DOHH2 (cell line): ENCODE results near the gene TMEM131.
A peak's percentile ranks its signal among the peaks of the same experiment; 100 is the strongest.
"Not testable (repeated sequence)": the region's sequence is repeated elsewhere in the genome, so short reads cannot be mapped to it uniquely, and the experiment has no call there.

Experiments used
- H3F3A ChIP-seq: fragments of 200-600 bp; sonication (generic), shearing (Covaris generic); 2 replicates; pipeline ENCODE4 v1.6.0; 2016; ENCODE audit warnings: antibody characterized with exemption, mild to moderate bottlenecking; ENCODE audit not compliant: control insufficient read depth, insufficient read depth
- H3K27ac ChIP-seq: fragments of 200-600 bp; sonication (generic); 2 replicates; pipeline ENCODE4 v1.5.1; 2014; ENCODE audit warnings: low read depth, mild to moderate bottlenecking, low read length, moderate library complexity
- H3K27me3 ChIP-seq: fragments of 200-600 bp; sonication (generic); 2 replicates; pipeline ENCODE4 v1.6.1; 2014; ENCODE audit warnings: mild to moderate bottlenecking, low read length, mixed read lengths; ENCODE audit not compliant: control insufficient read depth
- H3K36me3 ChIP-seq: fragments of 200-600 bp; sonication (generic); 2 replicates; pipeline ENCODE4 v1.6.1; 2014; ENCODE audit warnings: mild to moderate bottlenecking, low read length, moderate library complexity, mixed read lengths; ENCODE audit not compliant: control insufficient read depth
- H3K4me1 ChIP-seq: fragments of 200-600 bp; sonication (generic); 2 replicates; pipeline ENCODE4 v1.6.1; 2014; ENCODE audit warnings: mild to moderate bottlenecking, low read length, mixed read lengths; ENCODE audit not compliant: control insufficient read depth
- H3K4me2 ChIP-seq: fragments of 200-600 bp; sonication (generic); 2 replicates; pipeline ENCODE4 v1.6.0; 2014; ENCODE audit warnings: mild to moderate bottlenecking, low read length, moderate library complexity
- H3K4me3 ChIP-seq: fragments of 200-600 bp; sonication (generic); 2 replicates; pipeline ENCODE4 v1.5.1; 2014; ENCODE audit warnings: mild to moderate bottlenecking, low read length, mixed read lengths
- H3K79me2 ChIP-seq: fragments of 200-600 bp; sonication (generic); 2 replicates; pipeline ENCODE4 v1.6.1; 2014; ENCODE audit warnings: mild to moderate bottlenecking, low read length, mixed read lengths; ENCODE audit not compliant: control insufficient read depth
- H3K9me2 ChIP-seq: fragments of 200-600 bp; sonication (generic); replicated peaks from 2 replicates; pipeline ENCODE4 v1.6.1; 2014; ENCODE audit warnings: mild to moderate bottlenecking, low read length, mixed read lengths; ENCODE audit not compliant: control insufficient read depth
- H3K9me3 ChIP-seq: fragments of 200-600 bp; sonication (generic); 2 replicates; pipeline ENCODE4 v1.6.1; 2014; ENCODE audit warnings: antibody characterized with exemption, low read length, mixed read lengths; ENCODE audit not compliant: control insufficient read depth, insufficient read depth
- H4K20me1 ChIP-seq: fragments of 200-600 bp; sonication (generic); 2 replicates; pipeline ENCODE4 v1.6.0; 2014; ENCODE audit warnings: low read depth, mild to moderate bottlenecking, antibody characterized with exemption, low read length, moderate library complexity; ENCODE audit not compliant: control insufficient read depth, insufficient read depth
- CTCF ChIP-seq: fragments of 200-600 bp; sonication (generic); IDR thresholded peaks from one replicate; pipeline ENCODE4 v1.5.1; 2014; ENCODE audit warnings: antibody characterized with exemption, mild to moderate bottlenecking, low read depth, low read length; ENCODE audit not compliant: poor library complexity, severe bottlenecking
- EZH2phosphoT487 ChIP-seq: fragments of 200-600 bp; sonication (generic); IDR thresholded peaks from 2 replicates; pipeline ENCODE4 v1.6.1; 2017; ENCODE audit warnings: borderline replicate concordance, mild to moderate bottlenecking, antibody characterized with exemption, low read length, moderate library complexity, mixed read lengths

Gene TMEM131

GRCh38 chr2:97957432-97958183, 38.1 kb downstream of the TMEM131 start:
- no peaks in the 10 kb centered on the region for H3K9me3 ChIP-seq
- H3F3A ChIP-seq, result peaks cover 9% of the 10 kb centered on the region; the same call in 1 of the 2 replicates
- peak overlapping the region; percentile 54 for H3K4me2 ChIP-seq
- no peak overlapping the region for H3K27ac ChIP-seq
- no peaks in the 10 kb centered on the region for H4K20me1 ChIP-seq
- H3K27me3 ChIP-seq, result no peaks in the 10 kb centered on the region
- H3K79me2 ChIP-seq, result peaks cover 100% of the 10 kb centered on the region
- peak overlapping the region; percentile 25; the same call in 1 of the 2 replicates for H3K4me3 ChIP-seq
- H3K4me1 ChIP-seq, result peaks cover 63% of the 10 kb centered on the region
- no peaks in the 10 kb centered on the region for H3K36me3 ChIP-seq
- no peaks in the 10 kb centered on the region for H3K9me2 ChIP-seq
- TF ChIP-seq EZH2phosphoT487 (no peak), CTCF (no peak)

GRCh38 chr2:97956753-97957152, 39.0 kb downstream of the TMEM131 start:
- H4K20me1 ChIP-seq, H3K4me3 ChIP-seq, H3K4me2 ChIP-seq, H3K27ac ChIP-seq, H3K9me2 ChIP-seq, H3F3A ChIP-seq, H3K9me3 ChIP-seq, H3K36me3 ChIP-seq, H3K27me3 ChIP-seq: not testable (repeated sequence)
- peaks cover 100% of the 10 kb centered on the region for H3K79me2 ChIP-seq
- peaks cover 64% of the 10 kb centered on the region for H3K4me1 ChIP-seq

- Histone ChIP-seq H3K27ac (peak overlapping the region; percentile 33), H3K4me3 (peak overlapping the region; percentile 45), H3K4me2 (peak overlapping the region; percentile 53), H4K20me1 (peaks cover 6% of the 10 kb centered on the region; the same call in 1 of the 2 replicates), H3F3A (no peaks in the 10 kb centered on the region), H3K9me3 (no peaks in the 10 kb centered on the region), H3K9me2 (no peaks in the 10 kb centered on the region), H3K79me2 (peaks cover 100% of the 10 kb centered on the region), H3K4me1 (peaks cover 78% of the 10 kb centered on the region), H3K36me3 (no peaks in the 10 kb centered on the region), H3K27me3 (no peaks in the 10 kb centered on the region)
- TF ChIP-seq CTCF (no peak), EZH2phosphoT487 (no peak)
These were observed 41.9 kb downstream of the TMEM131 start for GRCh38 chr2:97953853-97954252.

GRCh38 chr2:97952357-97952756, 43.4 kb downstream of the TMEM131 start:
- Histone ChIP-seq H3K9me3 (no peaks in the 10 kb centered on the region), H4K20me1 (peaks cover 6% of the 10 kb centered on the region; the same call in 1 of the 2 replicates), H3K4me1 (peaks cover 66% of the 10 kb centered on the region), H3K79me2 (peaks cover 100% of the 10 kb centered on the region), H3K9me2 (no peaks in the 10 kb centered on the region), H3K4me2 (no peak overlapping the region), H3K27me3 (no peaks in the 10 kb centered on the region), H3K4me3 (no peak overlapping the region), H3K36me3 (no peaks in the 10 kb centered on the region), H3K27ac (no peak overlapping the region), H3F3A (no peaks in the 10 kb centered on the region)
- TF ChIP-seq CTCF, result no peak
- no peak for TF ChIP-seq EZH2phosphoT487
